ENCODE measurements around the gene MPST.

DNA sequence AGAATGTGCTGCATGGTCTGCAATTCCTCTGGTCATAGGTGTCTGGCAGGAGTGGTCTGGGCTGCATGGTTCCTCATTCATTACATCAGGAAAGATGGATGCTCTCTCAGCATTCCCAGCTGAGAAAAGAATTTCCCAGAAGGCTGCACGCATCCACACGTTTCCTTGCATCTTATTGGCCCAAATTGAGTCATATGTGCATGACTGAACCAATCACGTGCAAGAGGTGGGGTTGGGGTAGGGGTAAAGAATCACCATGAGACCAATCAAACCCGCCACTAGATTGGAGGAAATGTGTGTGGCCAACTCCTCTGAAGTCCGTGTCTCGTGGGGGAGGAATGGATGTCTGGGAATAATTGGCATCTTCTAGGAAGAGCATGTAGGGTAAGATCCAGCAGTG, 29.1 kb upstream of the MPST start:
- TF ChIP-seq, protein P1, sequence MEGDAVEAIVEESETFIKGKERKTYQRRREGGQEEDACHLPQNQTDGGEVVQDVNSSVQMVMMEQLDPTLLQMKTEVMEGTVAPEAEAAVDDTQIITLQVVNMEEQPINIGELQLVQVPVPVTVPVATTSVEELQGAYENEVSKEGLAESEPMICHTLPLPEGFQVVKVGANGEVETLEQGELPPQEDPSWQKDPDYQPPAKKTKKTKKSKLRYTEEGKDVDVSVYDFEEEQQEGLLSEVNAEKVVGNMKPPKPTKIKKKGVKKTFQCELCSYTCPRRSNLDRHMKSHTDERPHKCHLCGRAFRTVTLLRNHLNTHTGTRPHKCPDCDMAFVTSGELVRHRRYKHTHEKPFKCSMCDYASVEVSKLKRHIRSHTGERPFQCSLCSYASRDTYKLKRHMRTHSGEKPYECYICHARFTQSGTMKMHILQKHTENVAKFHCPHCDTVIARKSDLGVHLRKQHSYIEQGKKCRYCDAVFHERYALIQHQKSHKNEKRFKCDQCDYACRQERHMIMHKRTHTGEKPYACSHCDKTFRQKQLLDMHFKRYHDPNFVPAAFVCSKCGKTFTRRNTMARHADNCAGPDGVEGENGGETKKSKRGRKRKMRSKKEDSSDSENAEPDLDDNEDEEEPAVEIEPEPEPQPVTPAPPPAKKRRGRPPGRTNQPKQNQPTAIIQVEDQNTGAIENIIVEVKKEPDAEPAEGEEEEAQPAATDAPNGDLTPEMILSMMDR (IDR thresholded peaks at IDR 0.05), result no peak
- TF ChIP-seq EZH2phosphoT487 (IDR thresholded peaks at IDR 0.05), result no peak
